ENCODE measurements around the gene EIF1AY. TPM values are rescaled to one million over a fixed set of nuclear protein-coding genes. Genes with fewer than 3 reads are reported as not detected.

Gene EIF1AY
- total and polyA plus RNA-seq, 4 donors = 16.1 to 50.8 TPM; not detected in 2

DNA sequence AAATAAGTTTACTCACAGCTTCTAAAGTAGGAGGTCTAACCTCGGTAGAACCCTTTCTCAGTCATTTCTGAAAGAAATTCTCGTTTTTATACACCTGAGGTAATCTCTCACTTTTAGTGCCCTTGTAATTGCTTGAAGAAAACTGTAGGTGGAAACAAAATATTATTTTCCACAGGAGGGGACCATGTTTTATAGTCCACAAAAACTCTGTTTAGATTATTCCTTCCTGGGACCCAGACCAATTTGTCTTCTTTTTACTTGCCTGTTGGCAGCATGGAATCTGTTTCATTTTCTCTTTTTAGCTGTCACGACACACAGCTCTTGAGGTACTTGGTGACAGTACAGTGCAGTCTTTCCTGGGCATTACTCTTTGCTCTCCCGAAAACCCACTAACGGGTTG lies 930 bp downstream of the EIF1AY start:
- H3K27ac ChIP-seq (ENCODE audit: low read depth in 1 of 2, low read length in 2 of 2) = no peak overlapping the region
- no peaks in the 10 kb centered on the region for H3K9me3 ChIP-seq (ENCODE audit: control insufficient read depth in 4 of 4, low read length in 3 of 4)
- no peak for DNase-seq (ENCODE audit: low spot score)
- H3K36me3 ChIP-seq (ENCODE audit: control insufficient read depth in 4 of 4, insufficient read depth in 3 of 4, low read depth in 1 of 4, low read length in 3 of 4) = peaks cover 0 to 2% (median 0%) of the 10 kb centered on the region in 4 donors
- H3K9ac ChIP-seq (ENCODE audit: low read depth in 1 of 2, low read length in 2 of 2) = peak overlapping the region in 1 of 2 donors; percentile 91
- H3K4me1 ChIP-seq (ENCODE audit: control insufficient read depth in 4 of 4, insufficient read depth in 4 of 4, low read length in 3 of 4) = no peaks in the 10 kb centered on the region
- H3K4me3 ChIP-seq (ENCODE audit: low read depth in 1 of 3, low read length in 3 of 3) = peak overlapping the region in 2 of 3 donors; percentile 63 to 71
- TF ChIP-seq HNF4A (conservative IDR thresholded peaks at IDR 0.05) (no peak), GABPA (IDR thresholded peaks at IDR 0.05 in 1 of 2, conservative IDR thresholded peaks at IDR 0.05 in 1 of 2) (no peak), ZBTB33 (IDR thresholded peaks at IDR 0.05) (no peak), JUND (IDR thresholded peaks at IDR 0.05) (no peak), EGR1 (IDR thresholded peaks at IDR 0.05; ENCODE audit: low read depth in 2 of 2) (no peak), FOXA1 (IDR thresholded peaks at IDR 0.05) (no peak), REST (IDR thresholded peaks at IDR 0.05) (no peak)
- TF ChIP-seq, protein P1, sequence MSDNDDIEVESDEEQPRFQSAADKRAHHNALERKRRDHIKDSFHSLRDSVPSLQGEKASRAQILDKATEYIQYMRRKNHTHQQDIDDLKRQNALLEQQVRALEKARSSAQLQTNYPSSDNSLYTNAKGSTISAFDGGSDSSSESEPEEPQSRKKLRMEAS (IDR thresholded peaks at IDR 0.05) = no peak
- no peaks in the 10 kb centered on the region for H3K27me3 ChIP-seq (ENCODE audit: control insufficient read depth in 4 of 4, insufficient read depth in 4 of 4, low read length in 3 of 4)
- 5% methylated on average over 5 of the region's 5 CpGs for WGBS

GRCh38 chrY:20578206-20578605 lies 2.6 kb downstream of the EIF1AY start:
- no peaks in the 10 kb centered on the region for H3K4me1 ChIP-seq (ENCODE audit: control insufficient read depth in 4 of 4, insufficient read depth in 4 of 4, low read length in 3 of 4)
- H3K27me3 ChIP-seq (ENCODE audit: control insufficient read depth in 4 of 4, insufficient read depth in 4 of 4, low read length in 3 of 4) = no peaks in the 10 kb centered on the region
- no peak overlapping the region for H3K27ac ChIP-seq (ENCODE audit: low read depth in 1 of 2, low read length in 2 of 2)
- H3K36me3 ChIP-seq (ENCODE audit: control insufficient read depth in 4 of 4, insufficient read depth in 3 of 4, low read depth in 1 of 4, low read length in 3 of 4) = peaks cover 0 to 2% (median 0%) of the 10 kb centered on the region in 4 donors
- no peak for DNase-seq (ENCODE audit: low spot score)
- TF ChIP-seq CTCF (IDR thresholded peaks at IDR 0.05; ENCODE audit: low read depth, low read length, missing input control) = no peak
- no peak for TF ChIP-seq RAD21 (IDR thresholded peaks at IDR 0.05)
- TF ChIP-seq HNF4A (conservative IDR thresholded peaks at IDR 0.05) = no peak
- TF ChIP-seq TAF1 (conservative IDR thresholded peaks at IDR 0.05) = no peak
- no peak overlapping the region for H3K9ac ChIP-seq (ENCODE audit: low read depth in 1 of 2, low read length in 2 of 2)
- H3K9me3 ChIP-seq (ENCODE audit: control insufficient read depth in 4 of 4, low read length in 3 of 4) = no peaks in the 10 kb centered on the region
- no peak overlapping the region for H3K4me3 ChIP-seq (ENCODE audit: low read depth in 1 of 3, low read length in 3 of 3)
- 64% methylated on average over 3 of the region's 3 CpGs for WGBS
